Fibroblast of pulmonary artery (primary cell): ENCODE results near the gene CHST4.
A peak's percentile ranks its signal among the peaks of the same experiment; 100 is the strongest.
"Not testable (repeated sequence)": the region's sequence is repeated elsewhere in the genome, so short reads cannot be mapped to it uniquely, and the experiment has no call there.

ENCODE experiments used
- DNase-seq: peaks from one replicate; pipeline ENCODE4 v3.0.0-alpha.2; 2010; ENCODE audit warnings: low read depth
- H3K4me3 ChIP-seq: replicated peaks from 2 replicates; pipeline ENCODE4 v1.5.1; 2011; ENCODE audit warnings: low read depth, mild to moderate bottlenecking, control low read depth, low read length, moderate library complexity
- TF ChIP-seq, protein P1 (sequence below): IDR thresholded peaks from 2 replicates; pipeline ENCODE4 v1.5.1; 2011; ENCODE audit warnings: mild to moderate bottlenecking, control low read depth, low read length, inconsistent platforms; ENCODE audit errors: missing control alignments

CHST4 gene

DNA sequence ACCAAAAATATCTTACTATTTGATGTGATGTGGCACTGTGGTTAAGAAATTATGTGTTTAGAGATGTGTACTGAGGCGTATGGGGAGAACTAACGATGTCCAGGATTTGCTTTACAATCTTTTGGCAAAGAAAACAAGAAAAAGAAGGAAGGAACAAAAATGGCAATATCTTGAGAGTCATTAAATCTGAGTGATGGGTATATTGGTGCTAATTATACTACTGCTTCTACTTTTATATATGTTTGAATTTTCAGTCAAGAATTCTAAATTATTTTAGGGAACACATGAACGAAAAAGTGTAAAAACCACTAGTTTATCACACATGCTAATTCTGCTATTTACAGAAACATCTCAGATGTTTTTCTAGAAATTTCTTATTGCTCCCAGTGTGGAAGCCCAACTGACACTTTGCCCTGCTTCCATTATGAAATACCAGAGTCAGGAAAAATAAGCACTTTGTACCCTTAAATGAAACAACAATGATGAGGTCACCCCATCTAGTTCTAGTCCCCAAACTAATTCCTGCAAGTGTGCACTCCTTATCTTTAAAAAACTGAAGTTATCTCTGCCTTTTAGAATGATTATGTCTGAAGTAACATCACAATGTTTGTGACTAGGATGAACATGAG lies 31.8 kb downstream of the CHST4 start:
- no peak for DNase-seq
- H3K4me3 ChIP-seq = no peak overlapping the region
- TF ChIP-seq, protein P1, sequence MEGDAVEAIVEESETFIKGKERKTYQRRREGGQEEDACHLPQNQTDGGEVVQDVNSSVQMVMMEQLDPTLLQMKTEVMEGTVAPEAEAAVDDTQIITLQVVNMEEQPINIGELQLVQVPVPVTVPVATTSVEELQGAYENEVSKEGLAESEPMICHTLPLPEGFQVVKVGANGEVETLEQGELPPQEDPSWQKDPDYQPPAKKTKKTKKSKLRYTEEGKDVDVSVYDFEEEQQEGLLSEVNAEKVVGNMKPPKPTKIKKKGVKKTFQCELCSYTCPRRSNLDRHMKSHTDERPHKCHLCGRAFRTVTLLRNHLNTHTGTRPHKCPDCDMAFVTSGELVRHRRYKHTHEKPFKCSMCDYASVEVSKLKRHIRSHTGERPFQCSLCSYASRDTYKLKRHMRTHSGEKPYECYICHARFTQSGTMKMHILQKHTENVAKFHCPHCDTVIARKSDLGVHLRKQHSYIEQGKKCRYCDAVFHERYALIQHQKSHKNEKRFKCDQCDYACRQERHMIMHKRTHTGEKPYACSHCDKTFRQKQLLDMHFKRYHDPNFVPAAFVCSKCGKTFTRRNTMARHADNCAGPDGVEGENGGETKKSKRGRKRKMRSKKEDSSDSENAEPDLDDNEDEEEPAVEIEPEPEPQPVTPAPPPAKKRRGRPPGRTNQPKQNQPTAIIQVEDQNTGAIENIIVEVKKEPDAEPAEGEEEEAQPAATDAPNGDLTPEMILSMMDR = no peak

DNA sequence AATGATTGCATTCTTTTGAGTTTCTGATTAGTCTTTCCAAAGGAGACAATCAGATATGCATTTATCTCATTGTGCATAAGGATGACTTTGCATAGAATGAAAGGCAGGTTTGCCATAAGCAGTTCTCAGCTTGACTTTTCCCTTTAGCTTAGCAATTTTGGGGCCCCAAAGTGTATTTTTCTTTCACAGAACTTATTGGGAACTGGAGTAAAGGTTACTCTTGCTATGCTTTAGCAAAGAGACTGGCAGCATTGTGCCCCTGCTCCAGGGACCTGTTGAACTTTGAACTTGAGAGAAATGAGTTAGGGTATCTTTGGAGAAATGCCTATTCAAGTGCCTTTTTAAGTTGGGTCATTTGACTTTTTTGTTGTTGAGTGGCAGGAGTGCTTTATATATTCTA lies 33.6 kb downstream of the CHST4 start:
- DNase-seq = no peak
- TF ChIP-seq, protein P1 = no peak
- H3K4me3 ChIP-seq = no peak overlapping the region

DNA sequence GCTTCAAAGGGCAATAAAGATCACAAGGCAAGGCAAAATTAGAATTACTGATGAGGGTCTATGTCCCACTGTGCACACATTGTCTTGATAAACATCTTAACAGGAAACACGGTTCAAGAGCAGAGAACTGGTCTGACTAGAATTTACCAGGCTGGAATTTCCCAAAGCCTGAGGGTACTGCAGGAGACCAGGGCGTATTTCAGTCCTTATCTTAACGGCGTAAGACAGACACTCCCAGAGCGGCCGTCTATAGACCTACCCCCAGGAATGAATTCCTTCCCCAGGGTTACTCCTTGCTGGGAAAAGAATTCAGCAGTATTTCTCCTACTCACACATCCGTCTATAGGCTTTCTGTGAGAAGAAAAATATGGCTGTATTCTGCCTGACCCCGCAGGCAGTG lies 35.7 kb downstream of the CHST4 start:
- DNase-seq, H3K4me3 ChIP-seq: not testable (repeated sequence)

DNA sequence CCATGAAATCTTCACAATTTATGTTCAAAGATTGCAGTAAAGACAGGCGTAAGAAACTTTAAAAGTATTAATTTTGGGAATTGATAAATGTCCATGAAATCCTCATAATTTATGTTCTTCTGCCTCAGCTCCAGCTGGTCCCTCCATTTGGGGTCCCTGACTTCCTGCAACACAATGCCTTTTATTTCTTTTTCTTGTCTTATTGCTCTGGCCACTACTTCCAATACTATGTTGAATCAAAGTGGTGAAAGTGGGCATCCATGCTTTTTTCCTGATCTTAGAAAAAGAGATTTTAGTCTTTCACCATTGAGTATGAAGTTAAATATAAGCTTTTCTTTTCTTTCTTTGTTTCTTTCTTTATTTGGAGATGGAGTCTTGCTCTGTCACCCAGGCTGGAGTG lies 36.3 kb downstream of the CHST4 start:
- DNase-seq = no peak
- no peak overlapping the region for H3K4me3 ChIP-seq
- TF ChIP-seq, protein P1 = no peak

DNA sequence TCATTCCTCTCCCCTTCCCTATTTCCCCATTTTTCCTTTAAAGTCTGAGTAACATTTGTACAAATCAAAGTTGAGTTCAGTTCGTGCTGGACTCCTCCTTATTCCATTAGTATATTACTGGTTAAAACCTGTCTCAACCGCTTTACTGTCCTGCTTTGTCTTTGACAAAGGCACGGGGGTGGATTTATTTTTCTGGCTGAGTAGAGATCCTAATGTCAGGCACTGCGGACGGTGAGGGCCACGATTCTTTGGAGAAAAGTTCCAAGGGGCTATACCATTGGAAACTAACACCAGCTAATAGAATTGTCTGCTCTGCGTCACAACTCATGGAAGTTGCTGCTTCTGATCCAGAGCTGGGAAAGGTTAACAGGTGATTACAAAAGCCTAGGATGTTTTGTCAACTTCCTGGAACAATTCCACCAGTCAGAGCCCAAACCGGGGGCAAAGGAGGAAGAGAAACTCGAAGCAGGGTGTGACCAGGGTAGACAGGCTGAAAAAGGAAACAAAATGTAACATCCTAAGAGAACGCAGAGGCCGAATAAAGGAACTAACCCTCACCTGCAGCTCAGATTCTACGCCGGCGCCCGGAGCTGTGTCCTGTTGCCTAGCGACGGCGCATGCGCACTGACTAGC lies 38.2 kb downstream of the CHST4 start:
- H3K4me3 ChIP-seq = peak overlapping the region; percentile 76
- TF ChIP-seq, protein P1 = no peak
- DNase-seq = no peak

DNA sequence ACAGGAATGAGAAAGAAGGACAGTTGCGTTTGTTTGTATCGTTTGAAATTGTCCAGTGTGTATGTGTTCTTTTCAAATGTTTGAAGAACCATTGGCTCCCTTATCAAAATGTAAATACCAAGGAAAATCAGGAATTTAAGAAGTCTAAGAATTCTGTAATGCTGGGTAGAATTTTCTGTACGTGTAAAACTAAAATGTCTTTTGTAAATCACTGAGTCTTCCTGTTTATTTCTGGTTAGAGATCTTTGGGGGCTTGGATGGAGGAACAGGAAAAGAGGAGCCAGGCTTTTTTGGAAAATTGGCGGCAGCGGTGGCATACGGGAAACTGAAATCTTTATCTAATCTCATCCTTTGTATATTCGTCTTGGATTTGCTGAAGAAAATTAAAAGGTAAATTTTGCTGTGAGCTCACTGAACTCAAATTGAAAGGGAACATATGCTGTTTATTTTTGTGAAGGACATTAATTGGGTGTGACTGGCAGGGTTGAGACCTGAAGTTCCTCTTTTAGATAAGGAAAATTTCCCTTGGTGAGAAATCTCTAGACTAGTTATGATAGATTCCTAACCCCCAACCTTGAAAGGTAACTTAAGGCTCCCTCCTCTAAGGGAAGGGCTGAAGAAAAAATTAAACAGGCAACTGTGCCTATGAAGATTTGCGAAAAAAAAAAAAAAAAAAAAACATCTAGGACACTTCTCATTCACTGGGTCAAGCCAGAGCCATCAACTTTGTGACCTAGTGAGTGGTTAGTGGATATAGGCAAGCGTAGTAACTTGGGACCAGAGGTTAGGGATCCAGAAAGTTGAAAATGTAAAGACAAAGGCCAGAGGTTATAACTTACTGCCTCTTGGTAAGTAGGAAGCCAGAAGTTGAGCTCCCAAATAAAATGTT lies 39.8 kb downstream of the CHST4 start:
- H3K4me3 ChIP-seq = peak overlapping the region; percentile 76
- no peak for DNase-seq
- TF ChIP-seq, protein P1 = no peak

DNA sequence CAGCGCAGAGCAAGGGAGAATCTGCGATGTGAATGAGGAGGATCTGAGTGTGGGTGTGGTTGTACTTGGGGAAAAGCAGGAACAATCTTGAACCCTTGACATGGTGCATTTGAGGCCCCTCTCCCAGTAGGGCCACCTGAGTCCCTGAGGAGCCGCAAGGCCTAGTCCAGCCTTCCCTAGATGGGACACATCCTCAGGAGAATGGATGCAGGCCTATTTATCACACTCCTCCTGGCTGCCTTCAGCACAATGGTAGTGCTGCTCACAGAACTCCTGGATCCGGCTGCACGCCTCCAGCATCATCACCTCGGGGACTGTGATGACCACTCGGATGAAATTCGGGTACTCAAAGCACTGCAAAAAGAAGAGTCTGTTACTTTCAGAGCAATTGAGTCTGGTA lies 41.7 kb downstream of the CHST4 start:
- DNase-seq = no peak
- TF ChIP-seq, protein P1 = no peak
- H3K4me3 ChIP-seq = no peak overlapping the region
